SK-N-SH treated with all-trans-retinoic acid at 6 μM for 48 hours (cell line): ENCODE measurements around the gene ASTN1.

Source experiments
- ATAC-seq: fragments of 200-7000 bp; cut with Tn5 transposase; 3 replicates; pipeline ENCODE4 v1.9.1; 2020; ENCODE audit warnings: mild to moderate bottlenecking, moderate library complexity
- ARNTL ChIP-seq: fragments of 450-650 bp; formaldehyde crosslinking; IDR thresholded peaks from 2 replicates; pipeline ENCODE4 v1.5.0; 2020; ENCODE audit warnings: low read depth, mild to moderate bottlenecking, moderate library complexity, borderline replicate concordance
- BACH2 ChIP-seq: fragments of 250-450 bp; sonication (Bioruptor Pico); IDR thresholded peaks from 2 replicates; pipeline ENCODE4 v1.9.0; 2021; ENCODE audit warnings: mild to moderate bottlenecking, borderline replicate concordance
- CSDC2 ChIP-seq: fragments of 250-450 bp; sonication (Bioruptor Pico); IDR thresholded peaks from 2 replicates; pipeline ENCODE4 v1.5.0; 2020; ENCODE audit warnings: mild to moderate bottlenecking, moderate library complexity
- ESRRG ChIP-seq: fragments of 250-450 bp; sonication (Bioruptor Pico); IDR thresholded peaks from 2 replicates; pipeline ENCODE4 v1.6.1; 2021; ENCODE audit warnings: mild to moderate bottlenecking
- GLIS3 ChIP-seq: fragments of 250-450 bp; sonication (Bioruptor Pico); IDR thresholded peaks from 2 replicates; pipeline ENCODE4 v1.5.0; 2020; ENCODE audit warnings: mild to moderate bottlenecking, moderate library complexity
- ISL1 ChIP-seq: fragments of 250-450 bp; sonication (Bioruptor Pico); IDR thresholded peaks from 2 replicates; pipeline ENCODE4 v2.1.2; 2022; ENCODE audit warnings: mild to moderate bottlenecking, moderate library complexity
- OSR1 ChIP-seq: fragments of 250-450 bp; sonication (Bioruptor Pico); IDR thresholded peaks from 2 replicates; pipeline ENCODE4 v1.8.0; 2022; ENCODE audit warnings: moderate library complexity, mild to moderate bottlenecking, inconsistent platforms
- PPARA ChIP-seq: fragments of 250-450 bp; sonication (Bioruptor Pico); IDR thresholded peaks from 2 replicates; pipeline ENCODE4 v1.5.0; 2020; ENCODE audit warnings: mild to moderate bottlenecking, borderline replicate concordance
- RARB ChIP-seq: fragments of 250-450 bp; sonication (Bioruptor Pico); IDR thresholded peaks from 2 replicates; pipeline ENCODE4 v1.8.0; 2021; ENCODE audit warnings: mild to moderate bottlenecking, moderate library complexity
- SNAI2 ChIP-seq: fragments of 250-450 bp; sonication (Bioruptor Pico); IDR thresholded peaks from 2 replicates; pipeline ENCODE4 v1.5.0; 2020; ENCODE audit warnings: mild to moderate bottlenecking, moderate library complexity
- TCF4 ChIP-seq: fragments of 250-450 bp; sonication (Bioruptor Pico); IDR thresholded peaks from 2 replicates; pipeline ENCODE4 v1.8.0; 2021; ENCODE audit warnings: mild to moderate bottlenecking, moderate library complexity, borderline replicate concordance
- TOX ChIP-seq: fragments of 250-450 bp; sonication (Bioruptor Pico); IDR thresholded peaks from 2 replicates; pipeline ENCODE4 v1.8.0; 2021; ENCODE audit warnings: mild to moderate bottlenecking, moderate library complexity, borderline replicate concordance
- ZC3H10 ChIP-seq: fragments of 250-450 bp; sonication (Bioruptor Pico); IDR thresholded peaks from 2 replicates; pipeline ENCODE4 v1.5.1; 2021; ENCODE audit warnings: mild to moderate bottlenecking, moderate library complexity
- ZFP3 ChIP-seq: fragments of 250-450 bp; sonication (Bioruptor Pico); IDR thresholded peaks from 2 replicates; pipeline ENCODE4 v1.5.0; 2020; ENCODE audit warnings: mild to moderate bottlenecking, moderate library complexity
- ZFP30 ChIP-seq: fragments of 450-650 bp; formaldehyde crosslinking; IDR thresholded peaks from 2 replicates; pipeline ENCODE4 v1.5.0; 2022; ENCODE audit warnings: mild to moderate bottlenecking, moderate library complexity
- ZNF565 ChIP-seq: fragments of 450-650 bp; formaldehyde crosslinking; conservative IDR thresholded peaks from 2 replicates; pipeline ENCODE4 v1.5.0; 2020; ENCODE audit warnings: low read depth, mild to moderate bottlenecking, moderate library complexity
- ZNF70 ChIP-seq: fragments of 450-650 bp; formaldehyde crosslinking; IDR thresholded peaks from 2 replicates; pipeline ENCODE4 v1.5.0; 2020; ENCODE audit warnings: mild to moderate bottlenecking, moderate library complexity
- ZNF8 ChIP-seq: fragments of 450-650 bp; formaldehyde crosslinking; IDR thresholded peaks from 2 replicates; pipeline ENCODE4 v1.5.0; 2020; ENCODE audit warnings: mild to moderate bottlenecking, moderate library complexity
- TF ChIP-seq, protein P1 (sequence below): fragments of 250-450 bp; sonication (Bioruptor Pico); IDR thresholded peaks from 2 replicates; pipeline ENCODE4 v1.8.0; 2021; ENCODE audit warnings: low read depth, mild to moderate bottlenecking, moderate library complexity, borderline replicate concordance
- TF ChIP-seq, protein P2 (sequence below): fragments of 250-450 bp; sonication (Bioruptor Pico); IDR thresholded peaks from 2 replicates; pipeline ENCODE4 v1.8.0; 2020; ENCODE audit warnings: mild to moderate bottlenecking, moderate library complexity, borderline replicate concordance
- TF ChIP-seq, protein P3 (sequence below): fragments of 250-450 bp; sonication (Bioruptor Pico); IDR thresholded peaks from 2 replicates; pipeline ENCODE4 v1.5.0; 2020; ENCODE audit warnings: mild to moderate bottlenecking, moderate library complexity
- TF ChIP-seq, protein P4 (sequence below): fragments of 250-450 bp; sonication (Bioruptor Pico); IDR thresholded peaks from 2 replicates; pipeline ENCODE4 v1.5.1; 2020; ENCODE audit warnings: low read depth, mild to moderate bottlenecking, moderate library complexity
- TF ChIP-seq, protein P5 (sequence below): fragments of 250-450 bp; sonication (Bioruptor Pico); IDR thresholded peaks from 2 replicates; pipeline ENCODE4 v1.5.1; 2021; ENCODE audit warnings: mild to moderate bottlenecking, moderate library complexity

Gene ASTN1

DNA sequence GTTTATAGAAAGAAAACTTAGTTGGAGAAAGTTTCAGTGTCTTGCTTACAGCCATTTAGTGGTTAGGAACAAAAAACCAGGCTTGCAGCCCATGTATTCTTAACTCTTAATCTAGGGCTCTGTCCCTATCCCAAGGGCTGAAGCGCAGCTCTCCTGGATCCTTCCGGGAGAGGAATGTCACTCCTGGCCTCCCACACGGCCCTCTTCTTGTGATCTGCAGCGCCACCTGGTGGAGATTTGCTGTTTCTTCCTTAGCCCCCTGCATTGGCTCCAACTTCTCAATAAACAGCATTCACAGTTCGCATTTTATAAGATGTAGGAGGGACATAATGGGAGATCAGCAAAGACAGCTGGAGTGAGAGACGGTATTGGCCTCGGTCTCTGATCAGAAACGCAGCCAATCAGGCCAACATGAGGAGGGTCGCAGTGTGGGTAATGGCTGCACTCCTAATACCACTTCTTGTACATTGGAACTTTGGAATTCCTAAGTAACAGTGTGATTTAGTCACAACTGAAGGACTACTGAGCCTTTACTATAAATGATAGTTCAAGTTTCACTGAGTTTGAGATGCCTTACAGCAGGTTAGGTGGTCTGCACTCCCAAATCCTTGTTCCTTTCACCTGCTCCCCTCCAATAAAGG is 283.4 kb downstream of the ASTN1 start:
- ATAC-seq, result peak; percentile 94
- TF ChIP-seq ZNF565 (CRISPR knock-in tag) (no peak), PPARA (CRISPR knock-in tag) (no peak), ZC3H10 (CRISPR knock-in tag) (no peak), ZNF8 (CRISPR knock-in tag) (no peak), RARB (CRISPR knock-in tag) (no peak), ARNTL (CRISPR knock-in tag) (no peak), ZFP30 (no peak), ZNF70 (CRISPR knock-in tag) (no peak), OSR1 (no peak), CSDC2 (no peak), TOX (CRISPR knock-in tag) (no peak), ESRRG (no peak)
- TF ChIP-seq, protein P1, sequence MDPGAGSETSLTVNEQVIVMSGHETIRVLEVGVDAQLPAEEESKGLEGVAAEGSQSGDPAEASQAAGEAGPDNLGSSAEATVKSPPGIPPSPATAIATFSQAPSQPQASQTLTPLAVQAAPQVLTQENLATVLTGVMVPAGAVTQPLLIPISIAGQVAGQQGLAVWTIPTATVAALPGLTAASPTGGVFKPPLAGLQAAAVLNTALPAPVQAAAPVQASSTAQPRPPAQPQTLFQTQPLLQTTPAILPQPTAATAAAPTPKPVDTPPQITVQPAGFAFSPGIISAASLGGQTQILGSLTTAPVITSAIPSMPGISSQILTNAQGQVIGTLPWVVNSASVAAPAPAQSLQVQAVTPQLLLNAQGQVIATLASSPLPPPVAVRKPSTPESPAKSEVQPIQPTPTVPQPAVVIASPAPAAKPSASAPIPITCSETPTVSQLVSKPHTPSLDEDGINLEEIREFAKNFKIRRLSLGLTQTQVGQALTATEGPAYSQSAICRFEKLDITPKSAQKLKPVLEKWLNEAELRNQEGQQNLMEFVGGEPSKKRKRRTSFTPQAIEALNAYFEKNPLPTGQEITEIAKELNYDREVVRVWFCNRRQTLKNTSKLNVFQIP (CRISPR knock-in tag), result no peak
- TF ChIP-seq, protein P2, sequence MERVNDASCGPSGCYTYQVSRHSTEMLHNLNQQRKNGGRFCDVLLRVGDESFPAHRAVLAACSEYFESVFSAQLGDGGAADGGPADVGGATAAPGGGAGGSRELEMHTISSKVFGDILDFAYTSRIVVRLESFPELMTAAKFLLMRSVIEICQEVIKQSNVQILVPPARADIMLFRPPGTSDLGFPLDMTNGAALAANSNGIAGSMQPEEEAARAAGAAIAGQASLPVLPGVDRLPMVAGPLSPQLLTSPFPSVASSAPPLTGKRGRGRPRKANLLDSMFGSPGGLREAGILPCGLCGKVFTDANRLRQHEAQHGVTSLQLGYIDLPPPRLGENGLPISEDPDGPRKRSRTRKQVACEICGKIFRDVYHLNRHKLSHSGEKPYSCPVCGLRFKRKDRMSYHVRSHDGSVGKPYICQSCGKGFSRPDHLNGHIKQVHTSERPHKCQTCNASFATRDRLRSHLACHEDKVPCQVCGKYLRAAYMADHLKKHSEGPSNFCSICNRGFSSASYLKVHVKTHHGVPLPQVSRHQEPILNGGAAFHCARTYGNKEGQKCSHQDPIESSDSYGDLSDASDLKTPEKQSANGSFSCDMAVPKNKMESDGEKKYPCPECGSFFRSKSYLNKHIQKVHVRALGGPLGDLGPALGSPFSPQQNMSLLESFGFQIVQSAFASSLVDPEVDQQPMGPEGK (CRISPR knock-in tag), result no peak
- TF ChIP-seq, protein P3, sequence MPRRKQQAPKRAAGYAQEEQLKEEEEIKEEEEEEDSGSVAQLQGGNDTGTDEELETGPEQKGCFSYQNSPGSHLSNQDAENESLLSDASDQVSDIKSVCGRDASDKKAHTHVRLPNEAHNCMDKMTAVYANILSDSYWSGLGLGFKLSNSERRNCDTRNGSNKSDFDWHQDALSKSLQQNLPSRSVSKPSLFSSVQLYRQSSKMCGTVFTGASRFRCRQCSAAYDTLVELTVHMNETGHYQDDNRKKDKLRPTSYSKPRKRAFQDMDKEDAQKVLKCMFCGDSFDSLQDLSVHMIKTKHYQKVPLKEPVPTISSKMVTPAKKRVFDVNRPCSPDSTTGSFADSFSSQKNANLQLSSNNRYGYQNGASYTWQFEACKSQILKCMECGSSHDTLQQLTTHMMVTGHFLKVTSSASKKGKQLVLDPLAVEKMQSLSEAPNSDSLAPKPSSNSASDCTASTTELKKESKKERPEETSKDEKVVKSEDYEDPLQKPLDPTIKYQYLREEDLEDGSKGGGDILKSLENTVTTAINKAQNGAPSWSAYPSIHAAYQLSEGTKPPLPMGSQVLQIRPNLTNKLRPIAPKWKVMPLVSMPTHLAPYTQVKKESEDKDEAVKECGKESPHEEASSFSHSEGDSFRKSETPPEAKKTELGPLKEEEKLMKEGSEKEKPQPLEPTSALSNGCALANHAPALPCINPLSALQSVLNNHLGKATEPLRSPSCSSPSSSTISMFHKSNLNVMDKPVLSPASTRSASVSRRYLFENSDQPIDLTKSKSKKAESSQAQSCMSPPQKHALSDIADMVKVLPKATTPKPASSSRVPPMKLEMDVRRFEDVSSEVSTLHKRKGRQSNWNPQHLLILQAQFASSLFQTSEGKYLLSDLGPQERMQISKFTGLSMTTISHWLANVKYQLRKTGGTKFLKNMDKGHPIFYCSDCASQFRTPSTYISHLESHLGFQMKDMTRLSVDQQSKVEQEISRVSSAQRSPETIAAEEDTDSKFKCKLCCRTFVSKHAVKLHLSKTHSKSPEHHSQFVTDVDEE, result no peak

DNA sequence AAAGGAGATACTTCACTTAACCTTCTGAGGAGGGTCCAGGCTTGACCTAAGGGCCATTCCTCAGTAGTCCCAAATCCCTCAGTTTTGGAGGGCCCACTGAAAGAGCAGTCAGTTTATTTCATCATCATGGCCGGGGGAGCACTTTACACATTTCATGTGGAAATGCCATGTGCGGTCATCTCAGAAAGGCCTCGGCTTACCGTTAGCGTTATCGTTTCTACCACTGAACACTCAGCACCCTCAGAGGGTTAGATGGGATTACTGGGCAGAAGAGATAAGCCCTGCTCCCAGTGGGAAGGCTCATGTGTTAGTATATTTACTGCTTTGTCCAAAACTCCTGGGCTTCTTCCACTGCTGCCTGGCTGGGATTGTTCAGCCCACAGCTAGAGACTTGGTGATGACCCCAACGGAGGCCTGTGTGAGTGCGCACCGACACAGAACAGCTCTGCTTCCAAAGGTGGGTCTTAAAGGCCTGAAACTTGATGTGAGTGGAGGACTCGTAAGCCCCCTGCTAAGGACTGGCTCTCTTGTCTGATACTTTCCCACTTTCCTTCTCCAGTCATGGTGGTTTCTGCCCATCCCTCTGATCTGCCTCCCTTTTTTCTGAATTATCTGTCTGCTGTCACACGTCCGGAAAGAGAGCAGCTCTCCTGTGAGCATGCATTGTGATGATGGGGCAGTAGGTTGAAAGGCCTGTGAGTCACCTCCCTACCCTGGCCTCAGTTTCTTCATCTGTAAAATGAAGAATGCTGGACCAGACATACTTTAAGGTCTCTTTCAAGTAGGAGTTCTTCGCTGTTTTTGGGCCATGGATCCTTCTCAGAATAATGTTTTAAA is 284.5 kb downstream of the ASTN1 start:
- ATAC-seq, result no peak
- TF ChIP-seq GLIS3 (CRISPR knock-in tag), result no peak
- TF ChIP-seq, protein P2 (CRISPR knock-in tag), result no peak
- no peak for TF ChIP-seq ESRRG
- TF ChIP-seq, protein P3, result no peak
- no peak for TF ChIP-seq CSDC2
- no peak for TF ChIP-seq TCF4 (CRISPR knock-in tag)
- no peak for TF ChIP-seq ZNF70 (CRISPR knock-in tag)
- TF ChIP-seq ZFP3 (CRISPR knock-in tag), result no peak
- TF ChIP-seq, protein P4, sequence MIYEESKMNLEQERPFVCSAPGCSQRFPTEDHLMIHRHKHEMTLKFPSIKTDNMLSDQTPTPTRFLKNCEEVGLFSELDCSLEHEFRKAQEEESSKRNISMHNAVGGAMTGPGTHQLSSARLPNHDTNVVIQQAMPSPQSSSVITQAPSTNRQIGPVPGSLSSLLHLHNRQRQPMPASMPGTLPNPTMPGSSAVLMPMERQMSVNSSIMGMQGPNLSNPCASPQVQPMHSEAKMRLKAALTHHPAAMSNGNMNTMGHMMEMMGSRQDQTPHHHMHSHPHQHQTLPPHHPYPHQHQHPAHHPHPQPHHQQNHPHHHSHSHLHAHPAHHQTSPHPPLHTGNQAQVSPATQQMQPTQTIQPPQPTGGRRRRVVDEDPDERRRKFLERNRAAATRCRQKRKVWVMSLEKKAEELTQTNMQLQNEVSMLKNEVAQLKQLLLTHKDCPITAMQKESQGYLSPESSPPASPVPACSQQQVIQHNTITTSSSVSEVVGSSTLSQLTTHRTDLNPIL (CRISPR knock-in tag), result no peak
- TF ChIP-seq ISL1, result no peak
- TF ChIP-seq TOX (CRISPR knock-in tag), result no peak
- no peak for TF ChIP-seq SNAI2
- no peak for TF ChIP-seq BACH2 (CRISPR knock-in tag)
- TF ChIP-seq ZNF8 (CRISPR knock-in tag), result no peak
- TF ChIP-seq, protein P5, sequence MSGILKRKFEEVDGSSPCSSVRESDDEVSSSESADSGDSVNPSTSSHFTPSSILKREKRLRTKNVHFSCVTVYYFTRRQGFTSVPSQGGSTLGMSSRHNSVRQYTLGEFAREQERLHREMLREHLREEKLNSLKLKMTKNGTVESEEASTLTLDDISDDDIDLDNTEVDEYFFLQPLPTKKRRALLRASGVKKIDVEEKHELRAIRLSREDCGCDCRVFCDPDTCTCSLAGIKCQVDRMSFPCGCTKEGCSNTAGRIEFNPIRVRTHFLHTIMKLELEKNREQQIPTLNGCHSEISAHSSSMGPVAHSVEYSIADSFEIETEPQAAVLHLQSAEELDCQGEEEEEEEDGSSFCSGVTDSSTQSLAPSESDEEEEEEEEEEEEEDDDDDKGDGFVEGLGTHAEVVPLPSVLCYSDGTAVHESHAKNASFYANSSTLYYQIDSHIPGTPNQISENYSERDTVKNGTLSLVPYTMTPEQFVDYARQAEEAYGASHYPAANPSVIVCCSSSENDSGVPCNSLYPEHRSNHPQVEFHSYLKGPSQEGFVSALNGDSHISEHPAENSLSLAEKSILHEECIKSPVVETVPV (CRISPR knock-in tag), result no peak
- TF ChIP-seq RARB (CRISPR knock-in tag), result no peak
- TF ChIP-seq ZC3H10 (CRISPR knock-in tag), result no peak
